Fibroblast of lung (primary cell): ENCODE measurements around the gene FNDC3B.

Experiments
- CTCF ChIP-seq, 2 donors: IDR thresholded peaks in 1 of 2; conservative IDR thresholded peaks in 1 of 2; 1 replicate in 1 of 2; 2 replicates in 1 of 2; pipeline ENCODE4 v1.5.1; 2011 to 2012; ENCODE audit warnings: low read length in 2 of 2, control low read depth in 1 of 2, inconsistent platforms in 1 of 2, low read depth in 1 of 2, mild to moderate bottlenecking in 1 of 2
- EZH2 ChIP-seq: IDR thresholded peaks from 2 replicates; pipeline ENCODE4 v1.5.1; 2012; ENCODE audit warnings: low read length, control low read depth, mild to moderate bottlenecking; ENCODE audit errors: missing control alignments

GRCh38 chr3:172339892-172340291 lies 300.5 kb downstream of the FNDC3B start:
- TF ChIP-seq CTCF (conservative IDR thresholded peaks at IDR 0.05 in 1 of 2, IDR thresholded peaks at IDR 0.05 in 1 of 2; ENCODE audit: low read depth in 1 of 2, low read length in 2 of 2) = no peak
- TF ChIP-seq EZH2 = no peak
